K562 (cell line): Measurements from ENCODE around the gene ADGRF1. TPM values are rescaled to one million over a fixed set of nuclear protein-coding genes. Genes with fewer than 3 reads are reported as not detected.

ENCODE experiments used
- ATAC-seq: fragments of 200-7000 bp; cut with Tn5 transposase; 3 replicates; pipeline ENCODE4 v1.9.1; 2020; ENCODE audit warnings: moderate library complexity
- BruUV-seq: library from RNA; stranded (reverse); fragments of 400-500 nt; replicated peaks from 2 replicates; lab custom pipeline; 2021; lab: Mats Ljungman, UMichigan
- CTCF ChIA-PET: fragments of 300-600 bp; formaldehyde crosslinking; extraction: SDS; loops from one replicate; lab custom pipeline; 2021; ENCODE audit warnings: low intra/inter-chr PET ratio; lab: Yijun Ruan, JAX
- POLR2A ChIA-PET: fragments of 300-600, 350-650 bp; sonication (Branson Sonifier 250); formaldehyde crosslinking; extraction: SDS; loops from one replicate; lab custom pipeline; 2021; ENCODE audit warnings: antibody characterized with exemption, inconsistent platforms; lab: Yijun Ruan, JAX
- DNase-seq, 4 experiments: peaks; one replicate each; pipeline versions ENCODE4 v3.0.0 to v3.0.0-alpha.2; 2011 to 2018; ENCODE audit warnings: low spot score in 3 of 4, mixed read lengths in 3 of 4; ENCODE audit errors: extremely low read depth in 1 of 4
- FAIRE-seq: peaks from 2 replicates; lab custom pipeline; 2011; peaks lifted over from hg19 to GRCh38; lab: Jason Lieb, UNC
- H2AFZ ChIP-seq: 2 replicates; pipeline ENCODE4 v1.6.0; 2011; ENCODE audit warnings: low read depth, low read length, control low read depth, inconsistent platforms
- H3K27ac ChIP-seq: fragments of 200-600 bp; 3 replicates; pipeline ENCODE4 v1.8.0; 2011; ENCODE audit warnings: low read depth, mild to moderate bottlenecking, control low read depth, inconsistent platforms, low read length, moderate library complexity, mixed read lengths; ENCODE audit errors: extremely low read depth
- H3K27me3 ChIP-seq, 2 experiments: fragments of 300-600 bp in 1 of 2; 2 replicates in 1 of 2; 3 replicates in 1 of 2; pipeline versions ENCODE4 v1.6.0 to v1.8.0; 2011; ENCODE audit warnings: inconsistent platforms in 2 of 2, low read length in 2 of 2, mild to moderate bottlenecking in 1 of 2, mixed read lengths in 1 of 2, moderate library complexity in 1 of 2; ENCODE audit not compliant: control insufficient read depth in 2 of 2, insufficient read depth in 2 of 2
- H3K36me3 ChIP-seq: fragments of 300-600 bp; 3 replicates; pipeline ENCODE4 v1.8.0; 2011; ENCODE audit warnings: mild to moderate bottlenecking, low read length, inconsistent platforms; ENCODE audit not compliant: control insufficient read depth, insufficient read depth
- H3K4me1 ChIP-seq, 2 experiments: fragments of 200-600 bp in 1 of 2; replicated peaks in 1 of 2; 2 replicates in 1 of 2; 3 replicates in 1 of 2; pipeline versions ENCODE4 v1.5.1 to v1.8.0; 2011; ENCODE audit warnings: inconsistent platforms in 2 of 2, low read length in 2 of 2, mild to moderate bottlenecking in 1 of 2, mixed read lengths in 1 of 2, moderate library complexity in 1 of 2; ENCODE audit not compliant: control insufficient read depth in 2 of 2, insufficient read depth in 2 of 2
- H3K4me2 ChIP-seq: 2 replicates; pipeline ENCODE4 v1.6.1; 2011; ENCODE audit warnings: low read length, control low read depth, inconsistent platforms, mixed read lengths; ENCODE audit not compliant: insufficient read depth
- H3K4me3 ChIP-seq: fragments of 200-600 bp; sonication (generic), shearing (Covaris generic); 2 replicates; pipeline ENCODE4 v1.5.1; 2016; ENCODE audit warnings: control low read depth, inconsistent platforms
- H3K79me2 ChIP-seq: fragments of 200-600 bp; 3 replicates; pipeline ENCODE4 v1.8.0; 2011; ENCODE audit warnings: low read length, inconsistent platforms; ENCODE audit not compliant: control insufficient read depth, insufficient read depth
- H3K9ac ChIP-seq, 2 experiments: 2 replicates each; pipeline versions ENCODE4 v1.6.0 to v1.6.1; 2011; ENCODE audit warnings: low read depth in 2 of 2, low read length in 2 of 2, control low read depth in 1 of 2, inconsistent platforms in 1 of 2, mild to moderate bottlenecking in 1 of 2, mixed read lengths in 1 of 2; ENCODE audit not compliant: insufficient read depth in 1 of 2
- H3K9me1 ChIP-seq: one replicate; pipeline ENCODE4 v1.6.0; 2011; ENCODE audit warnings: inconsistent platforms, mild to moderate bottlenecking, low read length, moderate library complexity; ENCODE audit not compliant: control insufficient read depth, insufficient read depth
- H3K9me3 ChIP-seq: replicated peaks from 2 replicates; pipeline ENCODE4 v1.5.1; 2011; ENCODE audit warnings: low read depth, low read length, inconsistent platforms; ENCODE audit not compliant: control insufficient read depth, insufficient read depth
- H4K20me1 ChIP-seq: replicated peaks from 2 replicates; pipeline ENCODE4 v1.6.1; 2011; ENCODE audit warnings: low read length, inconsistent platforms, mixed read lengths; ENCODE audit not compliant: control insufficient read depth, insufficient read depth
- ATF1 ChIP-seq, 2 experiments: fragments of 450-650 bp in 1 of 2; IDR thresholded peaks; 2 replicates each; pipeline ENCODE4 v1.6.1; 2016; ENCODE audit warnings: missing compliant biosample characterization in 1 of 2, missing genetic modification characterization in 1 of 2
- CREM ChIP-seq: IDR thresholded peaks from 2 replicates; pipeline ENCODE4 v1.6.1; 2014; ENCODE audit warnings: antibody characterized with exemption, low read depth
- CTCF ChIP-seq, 3 experiments: IDR thresholded peaks in 2 of 3; conservative IDR thresholded peaks in 1 of 3; 2 replicates each; pipeline ENCODE4 v1.5.1; 2011 to 2012; ENCODE audit warnings: low read length in 3 of 3, mild to moderate bottlenecking in 3 of 3, control low read depth in 2 of 3, improper control_type of control experiment in 1 of 3, inconsistent platforms in 1 of 3, low read depth in 1 of 3, mixed read lengths in 1 of 3, moderate library complexity in 1 of 3; ENCODE audit not compliant: insufficient read depth in 2 of 3
- NCOR1 ChIP-seq: fragments of 450-650 bp; IDR thresholded peaks from 2 replicates; pipeline ENCODE4 v1.6.1; 2016; ENCODE audit warnings: mild to moderate bottlenecking, moderate library complexity
- POLR2B ChIP-seq: fragments of 450-650 bp; IDR thresholded peaks from 2 replicates; pipeline ENCODE4 v1.6.1; 2018; ENCODE audit warnings: low read depth; ENCODE audit not compliant: partially characterized antibody
- RAD21 ChIP-seq, 2 experiments: fragments of 250-450 bp in 1 of 2; fragments of 450-650 bp in 1 of 2; sonication (Bioruptor Pico) in 1 of 2; formaldehyde crosslinking in 1 of 2; IDR thresholded peaks in 1 of 2; conservative IDR thresholded peaks in 1 of 2; 2 replicates each; pipeline versions ENCODE4 v1.4.0 to v1.8.0; 2020 to 2022; ENCODE audit warnings: mild to moderate bottlenecking in 2 of 2, moderate library complexity in 1 of 2
- ZNF232 ChIP-seq: sonication (generic); formaldehyde crosslinking; IDR thresholded peaks from 2 replicates; pipeline ENCODE4 v1.8.0; 2022; ENCODE audit warnings: mild to moderate bottlenecking, missing genetic modification reagents
- ZNF316 ChIP-seq: fragments of 450-650 bp; IDR thresholded peaks from 2 replicates; pipeline ENCODE4 v1.6.1; 2016
- WGBS: fragments of 100-300 bp; shearing (Covaris generic); methylation state at CpG from one replicate; pipeline ENCODE4 v1.1.6; 2016; ENCODE audit warnings: low coverage, mixed read lengths; ENCODE audit not compliant: insufficient coverage; ENCODE audit errors: missing lambda C conversion rate; 5-methylcytosine and 5-hydroxymethylcytosine counted together
- in situ Hi-C: fragments of 300-500 bp; cut with MboI; formaldehyde crosslinking; loops from 4 replicates; pipeline ENCODE4 v1.15.0; 2018; ENCODE audit warnings: inconsistent platforms, mixed read lengths
- intact Hi-C: fragments of 100-400 bp; cut with micrococcal nuclease; formaldehyde crosslinking; loops from 2 replicates; pipeline ENCODE4 v1.14.2; 2022
- polyA plus RNA-seq, 8 experiments: library from polyadenylated mRNA; depleted of rRNA in 4 of 8; stranded (reverse) in 5 of 8; unstranded in 3 of 8; fragments of >200 nt; fragmentation: Nextera tagmentation in 2 of 8; fragmentation: Illumina TruSeq in 1 of 8; extraction: Ambion mirVana in 2 of 8; extraction: Trizol in 1 of 8; gene quantifications; 2 replicates each; pipeline versions ENCODE4 v1.2.1 to v1.2.3, GENCODE V29; 2011 to 2014; ENCODE audit warnings: inconsistent platforms in 1 of 8, missing spikeins in 1 of 8
- total RNA-seq, 7 experiments: library from RNA; depleted of rRNA in 6 of 7; stranded (reverse); fragments of >200 nt in 6 of 7; fragmentation: Illumina TruSeq in 2 of 7; extraction: Trizol in 2 of 7; gene quantifications; 2 replicates each; pipeline versions ENCODE4 v1.2.1 to v1.2.3, GENCODE V29; 2011 to 2021; ENCODE audit warnings: low replicate concordance in 1 of 7
- TF ChIP-seq, protein P1 (sequence below): fragments of 250-450 bp; sonication (Bioruptor Pico); IDR thresholded peaks from 2 replicates; pipeline ENCODE4 v1.5.0; 2021; ENCODE audit warnings: mild to moderate bottlenecking, borderline replicate concordance

ADGRF1 gene
- total and polyA plus RNA-seq, 9 of the 15 experiments (the other 6 are each of a cell fraction or from before 2014, with no cell fraction given), result not detected

DNA sequence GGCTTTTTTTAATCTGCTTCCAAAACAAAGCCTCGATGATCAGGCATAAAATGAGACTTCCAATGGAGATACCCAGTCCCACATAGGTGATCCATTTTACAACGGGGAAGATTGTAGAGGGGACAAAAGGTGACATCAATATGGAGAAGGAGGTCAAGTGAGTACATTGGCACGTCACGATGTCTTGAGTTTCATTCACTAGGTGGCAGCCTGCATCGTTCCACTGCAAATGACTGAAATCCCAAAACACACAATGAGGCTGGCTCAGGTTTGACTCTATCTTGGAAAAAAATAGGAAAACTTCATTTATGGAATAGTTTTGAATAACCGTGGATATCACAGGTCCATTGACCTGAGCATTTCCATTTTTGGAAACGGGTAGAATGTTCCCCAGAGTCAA is 32.5 kb downstream of the ADGRF1 start:
- Histone ChIP-seq H3K9ac (no peak overlapping the region), H3K4me2 (no peak overlapping the region), H3K27ac (no peak overlapping the region), H3K27me3 (peaks cover 0 to 7% of the 10 kb centered on the region in 2 experiments; a peak in 2 of 5 replicates), H4K20me1 (no peaks in the 10 kb centered on the region), H2AFZ (no peak overlapping the region), H3K4me1 (no peaks in the 10 kb centered on the region), H3K9me3 (no peaks in the 10 kb centered on the region), H3K79me2 (no peaks in the 10 kb centered on the region), H3K36me3 (no peaks in the 10 kb centered on the region), H3K4me3 (no peak overlapping the region), H3K9me1 (no peaks in the 10 kb centered on the region)
- DNase-seq (peak in 1 of 4 experiments; percentile 4), ATAC-seq (no peak), FAIRE-seq (no peak)
- intact Hi-C loops, result no loop called here
- ChIA-PET POLR2A (no interaction called here), CTCF (interaction anchor here (0.8 kb wide), 1 partner anchor 38 kb away, joined by 3 read pairs; no protein-coding TSS in a partner anchor)
- in situ Hi-C loops, result no loop called here
- TF ChIP-seq ATF1 (CRISPR knock-in tag; IDR thresholded peaks at IDR 0.05) (no peak), ATF1 (tag; IDR thresholded peaks at IDR 0.05) (0 out of 2 replicates have a peak, but pooled peaks have one; percentile 15), RAD21 (CRISPR knock-in tag; conservative IDR thresholded peaks at IDR 0.05 in 1 of 2, IDR thresholded peaks at IDR 0.05 in 1 of 2) (peak in 1 of 2 experiments; percentile 28; a peak in 2 of 4 replicates), POLR2B (no peak), NCOR1 (no peak), CTCF (IDR thresholded peaks at IDR 0.05 in 2 of 3, conservative IDR thresholded peaks at IDR 0.05 in 1 of 3; ENCODE audit: insufficient read depth in 2 of 3, low read depth in 1 of 3, low read length in 3 of 3) (peak in 2 of 3 experiments; percentile 2 to 31; a peak in 2 of 6 replicates), ZNF232 (no peak), CREM (0 out of 2 replicates have a peak, but pooled peaks have one; percentile 37), ZNF316 (no peak)
- TF ChIP-seq, protein P1, sequence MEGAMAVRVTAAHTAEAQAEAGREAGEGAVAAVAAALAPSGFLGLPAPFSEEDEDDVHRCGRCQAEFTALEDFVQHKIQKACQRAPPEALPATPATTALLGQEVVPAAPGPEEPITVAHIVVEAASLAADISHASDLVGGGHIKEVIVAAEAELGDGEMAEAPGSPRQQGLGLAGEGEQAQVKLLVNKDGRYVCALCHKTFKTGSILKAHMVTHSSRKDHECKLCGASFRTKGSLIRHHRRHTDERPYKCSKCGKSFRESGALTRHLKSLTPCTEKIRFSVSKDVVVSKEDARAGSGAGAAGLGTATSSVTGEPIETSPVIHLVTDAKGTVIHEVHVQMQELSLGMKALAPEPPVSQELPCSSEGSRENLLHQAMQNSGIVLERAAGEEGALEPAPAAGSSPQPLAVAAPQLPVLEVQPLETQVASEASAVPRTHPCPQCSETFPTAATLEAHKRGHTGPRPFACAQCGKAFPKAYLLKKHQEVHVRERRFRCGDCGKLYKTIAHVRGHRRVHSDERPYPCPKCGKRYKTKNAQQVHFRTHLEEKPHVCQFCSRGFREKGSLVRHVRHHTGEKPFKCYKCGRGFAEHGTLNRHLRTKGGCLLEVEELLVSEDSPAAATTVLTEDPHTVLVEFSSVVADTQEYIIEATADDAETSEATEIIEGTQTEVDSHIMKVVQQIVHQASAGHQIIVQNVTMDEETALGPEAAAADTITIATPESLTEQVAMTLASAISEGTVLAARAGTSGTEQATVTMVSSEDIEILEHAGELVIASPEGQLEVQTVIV (CRISPR knock-in tag), result no peak
- WGBS, result under 1% methylated on average over 7 of the region's 7 CpGs
- BruUV-seq, result no TSS peak
